Measurements from ENCODE around the gene TNXB.

Gene TNXB

DNA sequence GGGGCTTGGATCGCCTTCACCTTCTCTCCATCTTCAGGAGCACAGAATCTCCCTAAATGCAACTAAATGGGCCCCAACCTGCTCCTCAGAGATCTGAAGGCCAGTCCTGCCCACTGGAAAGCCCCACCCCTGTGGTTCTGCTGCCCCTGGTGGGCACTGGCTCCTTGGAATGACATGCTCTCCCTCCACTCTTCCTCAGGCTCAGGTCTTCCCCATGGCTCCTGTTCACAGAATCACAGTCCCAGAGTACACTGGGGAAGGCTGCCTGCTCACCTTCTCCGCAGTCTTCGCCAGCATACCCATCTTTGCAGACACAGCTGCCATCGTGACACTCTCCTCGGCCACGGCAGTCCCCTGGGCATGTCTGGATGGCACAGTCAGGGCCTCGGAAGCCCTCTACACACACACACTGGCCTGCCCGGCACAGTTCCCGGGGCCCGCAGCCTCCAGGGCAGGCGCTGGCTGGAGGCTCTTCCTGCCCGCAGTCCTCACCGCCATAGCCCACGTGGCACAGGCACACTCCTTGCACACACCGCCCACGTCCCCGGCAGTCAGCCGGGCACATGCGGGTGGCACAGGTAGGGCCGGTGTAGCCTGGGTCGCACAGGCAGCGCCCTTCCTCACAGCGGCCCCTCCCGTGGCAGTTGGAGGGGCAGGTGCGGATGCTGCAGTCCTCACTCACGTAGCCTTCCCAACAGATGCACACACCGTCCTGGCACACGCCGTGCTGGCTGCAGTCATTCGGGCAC lies 13.6 kb downstream of the TNXB start:
- Mint-ChIP-seq H3K27me3 (peaks cover 89% of the 10 kb centered on the region), H3K27ac (no peak overlapping the region), H3K4me1 (ENCODE audit: low read depth) (peaks cover 11% of the 10 kb centered on the region), H3K36me3 (ENCODE audit: low read depth) (no peaks in the 10 kb centered on the region), H3K4me3 (no peak overlapping the region), H3K9me3 (no peaks in the 10 kb centered on the region)
- intact Hi-C loops (cut with micrococcal nuclease) = loop anchor here (10.0 kb wide), 1 partner anchor 289 kb away; no protein-coding TSS in a partner anchor

DNA sequence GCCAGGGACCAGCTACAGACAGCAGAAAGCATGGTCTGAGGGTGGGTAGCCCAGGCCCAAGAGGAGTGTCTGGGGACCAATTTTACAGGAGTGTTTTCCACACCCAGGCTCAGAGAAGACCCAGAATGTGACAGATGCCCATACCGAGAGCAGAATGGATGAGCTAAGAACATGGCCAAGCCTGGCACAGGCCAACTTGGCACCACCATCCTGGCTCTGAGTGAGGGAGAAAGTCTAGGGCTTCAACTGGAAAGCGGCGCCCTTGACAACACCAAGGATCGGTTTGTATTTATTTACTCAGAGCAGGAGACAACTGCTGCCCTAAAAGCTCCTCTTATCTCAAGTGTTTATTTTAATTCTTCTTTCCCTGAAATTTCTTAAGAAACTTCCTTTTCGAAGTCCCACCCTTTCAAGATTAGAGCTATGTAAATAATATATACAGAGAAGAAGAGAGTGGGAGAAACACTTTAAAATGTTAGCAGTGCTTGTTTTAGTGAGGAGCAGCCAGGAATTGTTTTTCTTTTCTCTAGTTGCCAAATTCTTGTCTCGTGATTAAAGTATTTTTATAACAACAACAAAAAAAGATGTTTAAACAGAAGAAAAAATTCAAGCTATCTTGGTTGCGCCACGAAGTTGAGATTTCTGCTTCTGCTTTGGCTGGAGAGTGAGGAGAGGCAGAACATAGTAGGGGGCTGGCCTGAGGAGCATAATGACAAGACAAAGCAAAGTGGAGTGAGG lies 16.2 kb downstream of the TNXB start:
- peaks cover 11% of the 10 kb centered on the region for H3K4me1 Mint-ChIP-seq (ENCODE audit: low read depth)
- no peak overlapping the region for H3K27ac Mint-ChIP-seq
- no peaks in the 10 kb centered on the region for H3K36me3 Mint-ChIP-seq (ENCODE audit: low read depth)
- H3K9me3 Mint-ChIP-seq = no peaks in the 10 kb centered on the region
- peaks cover 92% of the 10 kb centered on the region for H3K27me3 Mint-ChIP-seq
- intact Hi-C loops (cut with micrococcal nuclease) = loop anchor here (10.0 kb wide), 1 partner anchor 292 kb away; no protein-coding TSS in a partner anchor
- no peak overlapping the region for H3K4me3 Mint-ChIP-seq

GRCh38 chr6:32089082-32089828 lies 19.9 kb downstream of the TNXB start:
- intact Hi-C loops (cut with micrococcal nuclease) = no loop called here
- Mint-ChIP-seq H3K4me1 (ENCODE audit: low read depth) (peaks cover 14% of the 10 kb centered on the region), H3K4me3 (no peak overlapping the region), H3K36me3 (ENCODE audit: low read depth) (no peaks in the 10 kb centered on the region), H3K27ac (no peak overlapping the region), H3K9me3 (no peaks in the 10 kb centered on the region), H3K27me3 (peaks cover 89% of the 10 kb centered on the region)

DNA sequence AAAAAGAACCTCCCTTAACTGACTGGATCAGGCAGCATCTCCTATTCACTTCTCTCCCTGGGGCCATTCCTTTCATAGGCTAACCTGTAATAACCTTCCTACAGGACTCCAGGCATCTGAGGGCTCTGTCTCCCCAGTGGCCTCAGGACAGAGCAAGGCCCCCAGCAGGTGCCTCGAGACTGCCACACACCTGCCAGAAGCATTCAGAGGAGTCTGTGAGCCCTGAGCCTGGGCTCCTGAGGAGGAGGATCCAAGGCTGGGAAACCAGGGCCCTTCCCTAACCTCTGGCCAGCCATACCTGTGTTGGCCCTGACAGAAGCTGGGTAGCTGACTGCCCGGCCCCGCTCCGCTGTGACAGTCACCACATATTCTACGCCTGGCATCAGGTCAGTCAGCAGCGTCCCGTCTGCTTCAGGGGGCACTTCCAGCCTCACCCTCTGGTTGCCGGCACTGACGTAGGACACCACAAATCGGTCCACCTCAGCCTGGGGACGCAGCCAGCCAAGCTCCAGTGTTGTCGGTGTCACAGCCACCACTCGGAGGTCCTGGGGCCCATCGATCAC lies 20.6 kb downstream of the TNXB start:
- no peaks in the 10 kb centered on the region for H3K9me3 Mint-ChIP-seq
- no peaks in the 10 kb centered on the region for H3K36me3 Mint-ChIP-seq (ENCODE audit: low read depth)
- peaks cover 93% of the 10 kb centered on the region for H3K27me3 Mint-ChIP-seq
- intact Hi-C loops (cut with micrococcal nuclease) = no loop called here
- H3K27ac Mint-ChIP-seq = no peak overlapping the region
- H3K4me3 Mint-ChIP-seq = no peak overlapping the region
- peaks cover 14% of the 10 kb centered on the region for H3K4me1 Mint-ChIP-seq (ENCODE audit: low read depth)

DNA sequence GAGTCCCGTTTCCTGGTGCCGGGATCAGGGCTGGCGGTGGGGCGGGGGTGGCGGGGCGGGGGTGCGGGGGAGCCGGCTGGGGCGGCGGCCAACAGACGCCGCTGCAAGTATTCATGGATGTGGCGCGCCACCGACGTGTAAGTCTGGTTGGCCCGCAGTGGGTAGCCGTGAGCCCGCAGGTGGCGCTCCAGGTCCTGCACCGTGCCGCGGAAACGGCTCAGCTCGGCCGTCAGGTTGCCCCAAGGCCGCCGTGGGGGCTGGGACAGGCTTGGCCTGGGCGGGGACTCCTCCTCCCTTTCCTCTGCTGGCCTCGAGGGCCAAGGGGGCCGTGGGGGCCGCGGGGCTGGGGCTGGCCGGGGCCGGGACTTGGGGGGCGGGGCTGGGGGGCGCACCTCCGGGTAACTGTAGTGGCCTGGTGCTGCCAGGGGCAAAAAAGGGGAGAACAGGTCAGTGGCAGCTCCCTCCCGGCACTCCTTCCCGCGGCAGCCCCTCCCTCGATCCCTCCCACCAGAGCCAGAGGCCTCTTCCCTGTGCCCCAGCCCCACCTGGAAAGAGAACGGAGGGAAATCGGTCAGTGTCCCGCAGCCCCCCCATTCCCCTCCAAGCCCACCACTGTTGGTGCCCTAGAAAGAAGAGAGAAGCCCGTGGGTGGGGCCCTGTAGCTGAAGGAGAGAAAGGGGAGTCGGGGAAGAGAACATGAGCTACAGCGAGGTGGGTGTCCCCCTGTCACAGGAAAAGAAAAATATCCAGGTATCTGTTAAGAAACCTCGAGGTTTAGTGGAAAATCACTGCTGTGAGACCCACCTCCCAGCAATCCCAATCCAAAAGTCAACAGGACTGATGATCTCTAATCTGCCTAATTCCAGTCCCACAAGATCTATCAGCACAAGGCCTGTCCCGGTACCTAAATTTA lies 21.3 kb downstream of the TNXB start:
- no peak overlapping the region for H3K27ac Mint-ChIP-seq
- H3K4me1 Mint-ChIP-seq (ENCODE audit: low read depth) = peaks cover 14% of the 10 kb centered on the region
- peaks cover 96% of the 10 kb centered on the region for H3K27me3 Mint-ChIP-seq
- no peaks in the 10 kb centered on the region for H3K36me3 Mint-ChIP-seq (ENCODE audit: low read depth)
- intact Hi-C loops (cut with micrococcal nuclease) = no loop called here
- no peak overlapping the region for H3K4me3 Mint-ChIP-seq
- H3K9me3 Mint-ChIP-seq = no peaks in the 10 kb centered on the region

- intact Hi-C loops (cut with micrococcal nuclease) = no loop called here
- H3K27ac Mint-ChIP-seq = no peak overlapping the region
- peaks cover 96% of the 10 kb centered on the region for H3K27me3 Mint-ChIP-seq
- H3K36me3 Mint-ChIP-seq (ENCODE audit: low read depth) = no peaks in the 10 kb centered on the region
- H3K9me3 Mint-ChIP-seq = no peaks in the 10 kb centered on the region
- H3K4me1 Mint-ChIP-seq (ENCODE audit: low read depth) = peaks cover 14% of the 10 kb centered on the region
- H3K4me3 Mint-ChIP-seq = peak overlapping the region; percentile 48
Observed at GRCh38 chr6:32086661-32087573, 22.2 kb downstream of the TNXB start.

- H3K36me3 Mint-ChIP-seq (ENCODE audit: low read depth) = no peaks in the 10 kb centered on the region
- H3K4me1 Mint-ChIP-seq (ENCODE audit: low read depth) = peaks cover 14% of the 10 kb centered on the region
- H3K27me3 Mint-ChIP-seq = peaks cover 96% of the 10 kb centered on the region
- H3K4me3 Mint-ChIP-seq = no peak overlapping the region
- intact Hi-C loops (cut with micrococcal nuclease) = no loop called here
- no peak overlapping the region for H3K27ac Mint-ChIP-seq
- H3K9me3 Mint-ChIP-seq = no peaks in the 10 kb centered on the region
Observed at GRCh38 chr6:32085759-32086459, 23.2 kb downstream of the TNXB start.

GRCh38 chr6:32084780-32085179 lies 24.4 kb downstream of the TNXB start:
- no peak overlapping the region for H3K4me3 Mint-ChIP-seq
- intact Hi-C loops (cut with micrococcal nuclease) = no loop called here
- H3K27ac Mint-ChIP-seq = no peak overlapping the region
- H3K27me3 Mint-ChIP-seq = peaks cover 91% of the 10 kb centered on the region
- H3K4me1 Mint-ChIP-seq (ENCODE audit: low read depth) = peaks cover 14% of the 10 kb centered on the region
- no peaks in the 10 kb centered on the region for H3K36me3 Mint-ChIP-seq (ENCODE audit: low read depth)
- no peaks in the 10 kb centered on the region for H3K9me3 Mint-ChIP-seq

DNA sequence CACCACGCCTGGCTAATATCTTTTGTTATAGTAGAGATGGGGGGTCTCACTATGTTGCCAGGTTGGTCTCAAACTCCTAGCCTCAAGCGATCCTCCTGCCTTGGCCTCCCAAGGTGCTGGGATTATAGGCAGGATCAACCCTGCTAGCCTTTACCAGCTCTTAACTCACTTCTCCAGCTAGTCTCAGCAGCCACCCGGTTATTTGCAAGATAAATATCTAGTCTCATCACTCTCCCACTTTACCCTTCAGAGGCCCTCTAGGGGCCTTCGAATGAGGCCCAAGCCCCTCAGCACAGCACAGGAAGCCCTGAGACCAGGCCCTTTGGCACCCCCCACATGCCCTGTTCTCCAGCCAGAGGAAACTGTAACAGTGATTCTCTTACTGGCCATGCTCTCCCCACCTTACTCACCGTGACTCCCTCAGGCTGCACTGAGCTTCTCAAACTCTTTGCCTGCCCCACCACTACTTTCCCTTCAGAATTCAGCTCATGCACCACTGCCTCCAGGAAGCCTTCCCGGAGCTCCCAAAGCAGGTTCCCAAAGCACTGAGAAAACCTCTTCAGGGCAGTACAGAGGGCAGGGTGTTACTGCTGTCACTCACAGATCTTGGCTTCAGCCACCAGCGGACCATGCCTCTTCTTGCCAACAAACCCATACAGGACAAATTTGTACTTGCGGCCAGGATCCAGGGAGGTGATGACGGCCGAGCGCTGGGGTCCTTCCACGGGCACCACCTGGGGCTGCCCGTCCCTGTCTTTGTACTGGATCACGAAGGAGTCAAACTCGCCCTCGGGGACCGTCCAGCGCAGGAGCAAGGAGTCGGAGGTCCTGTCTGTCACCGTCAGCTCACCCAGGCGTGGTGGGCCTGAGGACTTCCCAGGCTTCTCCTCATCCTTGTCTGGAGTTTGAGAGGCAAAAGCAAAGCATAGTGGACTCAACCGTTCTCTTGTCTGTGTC lies 25.0 kb downstream of the TNXB start:
- Mint-ChIP-seq H3K4me1 (ENCODE audit: low read depth) (peaks cover 14% of the 10 kb centered on the region), H3K36me3 (ENCODE audit: low read depth) (no peaks in the 10 kb centered on the region), H3K27ac (no peak overlapping the region), H3K27me3 (peaks cover 84% of the 10 kb centered on the region), H3K9me3 (no peaks in the 10 kb centered on the region), H3K4me3 (no peak overlapping the region)
- intact Hi-C loops (cut with micrococcal nuclease) = no loop called here

GRCh38 chr6:32082935-32083334 lies 26.2 kb downstream of the TNXB start:
- Mint-ChIP-seq H3K4me1 (ENCODE audit: low read depth) (peaks cover 14% of the 10 kb centered on the region), H3K36me3 (ENCODE audit: low read depth) (no peaks in the 10 kb centered on the region), H3K4me3 (no peak overlapping the region), H3K9me3 (no peaks in the 10 kb centered on the region), H3K27me3 (peaks cover 74% of the 10 kb centered on the region), H3K27ac (no peak overlapping the region)
- intact Hi-C loops (cut with micrococcal nuclease) = no loop called here

- H3K36me3 Mint-ChIP-seq (ENCODE audit: low read depth) = no peaks in the 10 kb centered on the region
- no peaks in the 10 kb centered on the region for H3K9me3 Mint-ChIP-seq
- intact Hi-C loops (cut with micrococcal nuclease) = no loop called here
- H3K4me1 Mint-ChIP-seq (ENCODE audit: low read depth) = peaks cover 14% of the 10 kb centered on the region
- H3K4me3 Mint-ChIP-seq = no peak overlapping the region
- H3K27me3 Mint-ChIP-seq = peaks cover 72% of the 10 kb centered on the region
- no peak overlapping the region for H3K27ac Mint-ChIP-seq
Observed at GRCh38 chr6:32082478-32082877, 26.7 kb downstream of the TNXB start.

Measured in dendritic cell treated with granulocyte-macrophage colony-stimulating factor and Interleukin-4, amounts not matched to agents 40 ng/mL and 50 ng/mL, for 4 days (primary cell).